PC-3 (cell line): ENCODE results near the gene DNER.

Source experiments
- EZH2 ChIP-seq: fragments of 300-600 bp; sonication (generic); IDR thresholded peaks from one replicate; pipeline ENCODE4 v1.6.1; 2017; ENCODE audit warnings: antibody characterized with exemption, mild to moderate bottlenecking, low read length; ENCODE audit not compliant: unreplicated experiment
- EZH2phosphoT487 ChIP-seq: fragments of 300-600 bp; sonication (generic); IDR thresholded peaks from 2 replicates; pipeline ENCODE4 v1.6.1; 2018; ENCODE audit warnings: mild to moderate bottlenecking, antibody characterized with exemption, low read length, borderline replicate concordance
- TF ChIP-seq, protein P1 (sequence below): fragments of 300-600 bp; sonication (generic); conservative IDR thresholded peaks from 2 replicates; pipeline ENCODE4 v1.5.1; 2017; ENCODE audit warnings: antibody characterized with exemption, low read depth, mild to moderate bottlenecking, low read length

DNA sequence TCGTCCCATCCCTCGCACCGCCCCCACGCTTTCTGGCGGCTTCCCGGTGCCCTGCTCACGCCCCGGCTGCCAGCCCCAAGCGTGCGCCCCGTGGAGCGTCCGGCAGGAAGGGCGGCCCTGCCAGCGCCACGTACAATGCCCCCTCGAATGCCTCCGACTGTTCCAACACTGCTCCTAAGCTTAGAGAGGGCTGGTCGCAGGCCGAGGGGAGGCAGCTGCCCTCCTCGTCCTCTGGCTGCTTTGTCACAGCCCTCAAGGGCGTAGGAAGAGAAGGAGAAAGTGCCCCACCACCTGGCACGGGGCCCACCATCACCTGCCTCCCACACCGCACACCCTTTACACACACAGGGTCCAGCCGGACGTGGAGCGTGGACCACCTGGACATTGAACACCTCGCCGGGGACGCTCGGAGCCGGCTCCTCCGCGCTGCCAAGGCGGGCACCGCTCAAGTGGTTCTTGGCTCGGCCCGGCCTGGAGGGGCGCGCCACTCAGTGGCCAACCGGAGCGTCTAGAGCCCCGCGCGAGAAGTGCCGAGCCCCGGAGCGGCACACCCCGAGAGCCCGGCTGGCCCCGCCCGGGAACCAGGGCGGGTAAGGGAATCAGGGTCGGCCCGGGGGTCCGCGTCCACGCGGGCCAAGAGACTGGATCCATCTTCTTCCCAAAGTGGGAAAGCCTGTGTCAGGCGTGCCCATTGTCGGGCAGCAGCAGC lies 830 bp downstream of the DNER start:
- TF ChIP-seq, protein P1, sequence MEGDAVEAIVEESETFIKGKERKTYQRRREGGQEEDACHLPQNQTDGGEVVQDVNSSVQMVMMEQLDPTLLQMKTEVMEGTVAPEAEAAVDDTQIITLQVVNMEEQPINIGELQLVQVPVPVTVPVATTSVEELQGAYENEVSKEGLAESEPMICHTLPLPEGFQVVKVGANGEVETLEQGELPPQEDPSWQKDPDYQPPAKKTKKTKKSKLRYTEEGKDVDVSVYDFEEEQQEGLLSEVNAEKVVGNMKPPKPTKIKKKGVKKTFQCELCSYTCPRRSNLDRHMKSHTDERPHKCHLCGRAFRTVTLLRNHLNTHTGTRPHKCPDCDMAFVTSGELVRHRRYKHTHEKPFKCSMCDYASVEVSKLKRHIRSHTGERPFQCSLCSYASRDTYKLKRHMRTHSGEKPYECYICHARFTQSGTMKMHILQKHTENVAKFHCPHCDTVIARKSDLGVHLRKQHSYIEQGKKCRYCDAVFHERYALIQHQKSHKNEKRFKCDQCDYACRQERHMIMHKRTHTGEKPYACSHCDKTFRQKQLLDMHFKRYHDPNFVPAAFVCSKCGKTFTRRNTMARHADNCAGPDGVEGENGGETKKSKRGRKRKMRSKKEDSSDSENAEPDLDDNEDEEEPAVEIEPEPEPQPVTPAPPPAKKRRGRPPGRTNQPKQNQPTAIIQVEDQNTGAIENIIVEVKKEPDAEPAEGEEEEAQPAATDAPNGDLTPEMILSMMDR = peak; percentile 18; the same call in 1 of the 2 replicates
- TF ChIP-seq EZH2 (peak; percentile 91), EZH2phosphoT487 (no peak)
